Mesendoderm (in vitro differentiated cells): Measurements from ENCODE around the gene SLC16A3.

Source experiments
- DNase-seq: peaks from one replicate; pipeline ENCODE4 v3.0.0; 2013
- H2AK5ac ChIP-seq: 2 replicates; pipeline ENCODE4 v1.6.1; 2013; ENCODE audit warnings: low read length, inconsistent platforms
- H2BK120ac ChIP-seq: 2 replicates; pipeline ENCODE4 v1.6.1; 2013; ENCODE audit warnings: low read depth, mild to moderate bottlenecking, low read length, moderate library complexity, mixed read lengths
- H2BK15ac ChIP-seq: replicated peaks from 2 replicates; pipeline ENCODE4 v1.6.1; 2013; ENCODE audit warnings: low read depth, mild to moderate bottlenecking, moderate library complexity
- H2BK5ac ChIP-seq: 2 replicates; pipeline ENCODE4 v1.6.1; 2013; ENCODE audit warnings: low read length, inconsistent platforms
- H3K18ac ChIP-seq: 2 replicates; pipeline ENCODE4 v1.6.1; 2013; ENCODE audit warnings: mild to moderate bottlenecking, low read length, mixed read lengths
- H3K23ac ChIP-seq: one replicate; pipeline ENCODE4 v1.6.1; 2013; ENCODE audit warnings: low read length
- H3K27ac ChIP-seq: 2 replicates; pipeline ENCODE4 v1.5.1; 2013; ENCODE audit warnings: low read depth, mild to moderate bottlenecking, inconsistent platforms, low read length, moderate library complexity
- H3K27me3 ChIP-seq: 2 replicates; pipeline ENCODE4 v1.6.1; 2013; ENCODE audit warnings: low read length, control low read depth, mild to moderate bottlenecking, inconsistent platforms; ENCODE audit not compliant: insufficient read depth, poor library complexity
- H3K36me3 ChIP-seq: 2 replicates; pipeline ENCODE4 v1.6.1; 2013; ENCODE audit warnings: low read length, inconsistent platforms; ENCODE audit not compliant: control insufficient read depth, insufficient read depth
- H3K4ac ChIP-seq: one replicate; pipeline ENCODE4 v1.6.1; 2013; ENCODE audit warnings: low read depth, mild to moderate bottlenecking, low read length, moderate library complexity
- H3K4me1 ChIP-seq: 2 replicates; pipeline ENCODE4 v1.6.1; 2013; ENCODE audit warnings: low read depth, low read length, inconsistent platforms; ENCODE audit not compliant: control insufficient read depth
- H3K4me2 ChIP-seq: 2 replicates; pipeline ENCODE4 v1.6.1; 2013; ENCODE audit warnings: low read length
- H3K4me3 ChIP-seq: 2 replicates; pipeline ENCODE4 v1.5.1; 2013; ENCODE audit warnings: mild to moderate bottlenecking, low read length
- H3K56ac ChIP-seq: one replicate; pipeline ENCODE4 v1.6.1; 2013; ENCODE audit warnings: low read length
- H3K79me1 ChIP-seq: 2 replicates; pipeline ENCODE4 v1.6.1; 2013; ENCODE audit warnings: low read length, inconsistent platforms
- H3K79me2 ChIP-seq: 2 replicates; pipeline ENCODE4 v1.6.1; 2013; ENCODE audit warnings: mild to moderate bottlenecking, low read length; ENCODE audit not compliant: control insufficient read depth, insufficient read depth
- H3K9ac ChIP-seq: 2 replicates; pipeline ENCODE4 v1.6.1; 2013; ENCODE audit warnings: low read length, inconsistent platforms
- H4K5ac ChIP-seq: one replicate; pipeline ENCODE4 v1.6.1; 2013; ENCODE audit warnings: low read length
- H4K8ac ChIP-seq: one replicate; pipeline ENCODE4 v1.6.1; 2013; ENCODE audit warnings: low read depth, mild to moderate bottlenecking, control low read depth, low read length, moderate library complexity
- WGBS: extraction: QIAGEN DNeasy Blood & Tissue Kit; methylation state at CpG from one replicate; pipeline ENCODE4 v1.1.7; 2013; ENCODE audit warnings: low lambda C conversion rate, missing lambda C conversion rate; ENCODE audit not compliant: insufficient coverage; ENCODE audit errors: extremely low coverage; 5-methylcytosine and 5-hydroxymethylcytosine counted together

SLC16A3 gene

GRCh38 chr17:82246040-82246364, 17.2 kb downstream of the SLC16A3 start:
- H3K23ac ChIP-seq: no peak overlapping the region
- H4K5ac ChIP-seq: no peak overlapping the region
- H3K4ac ChIP-seq: no peak overlapping the region
- H3K18ac ChIP-seq: no peak overlapping the region
- H2BK120ac ChIP-seq: no peak overlapping the region
- H3K56ac ChIP-seq: no peak overlapping the region
- peaks cover 15% of the 10 kb centered on the region for H3K79me1 ChIP-seq
- H3K36me3 ChIP-seq: peaks cover 33% of the 10 kb centered on the region
- no peak for DNase-seq
- H3K79me2 ChIP-seq: peaks cover 8% of the 10 kb centered on the region
- no CpG with 5 or more reads among the region's 5 CpGs for WGBS
- H2BK5ac ChIP-seq: no peak overlapping the region
- H4K8ac ChIP-seq: no peak overlapping the region
- no peak overlapping the region for H2BK15ac ChIP-seq
- H2AK5ac ChIP-seq: no peak overlapping the region
- no peak overlapping the region for H3K4me2 ChIP-seq
- H3K27me3 ChIP-seq: no peaks in the 10 kb centered on the region
- no peak overlapping the region for H3K9ac ChIP-seq
- no peaks in the 10 kb centered on the region for H3K4me1 ChIP-seq
- no peak overlapping the region for H3K4me3 ChIP-seq
- H3K27ac ChIP-seq: no peak overlapping the region

- Histone ChIP-seq H4K5ac (no peak overlapping the region), H2BK15ac (no peak overlapping the region), H3K23ac (no peak overlapping the region), H3K4ac (no peak overlapping the region), H3K4me1 (no peaks in the 10 kb centered on the region), H3K36me3 (peaks cover 37% of the 10 kb centered on the region), H3K27me3 (no peaks in the 10 kb centered on the region), H2BK5ac (no peak overlapping the region), H2AK5ac (no peak overlapping the region), H4K8ac (no peak overlapping the region), H3K79me1 (peaks cover 19% of the 10 kb centered on the region), H3K4me2 (no peak overlapping the region), H3K4me3 (no peak overlapping the region), H3K27ac (no peak overlapping the region), H3K18ac (no peak overlapping the region), H3K9ac (no peak overlapping the region), H3K56ac (no peak overlapping the region), H3K79me2 (peaks cover 10% of the 10 kb centered on the region), H2BK120ac (no peak overlapping the region)
- DNase-seq: no peak
- no CpG with 5 or more reads among the region's 27 CpGs for WGBS
Observed at GRCh38 chr17:82246365-82247181, 17.7 kb downstream of the SLC16A3 start.

- H3K56ac ChIP-seq: no peak overlapping the region
- no peak overlapping the region for H4K8ac ChIP-seq
- no peak overlapping the region for H3K23ac ChIP-seq
- no peak for DNase-seq
- no peaks in the 10 kb centered on the region for H3K4me1 ChIP-seq
- H3K4me3 ChIP-seq: no peak overlapping the region
- no peak overlapping the region for H2BK5ac ChIP-seq
- peaks cover 10% of the 10 kb centered on the region for H3K79me2 ChIP-seq
- no peak overlapping the region for H2BK15ac ChIP-seq
- H4K5ac ChIP-seq: no peak overlapping the region
- H3K18ac ChIP-seq: no peak overlapping the region
- peaks cover 23% of the 10 kb centered on the region for H3K79me1 ChIP-seq
- no peaks in the 10 kb centered on the region for H3K27me3 ChIP-seq
- H3K9ac ChIP-seq: no peak overlapping the region
- peaks cover 41% of the 10 kb centered on the region for H3K36me3 ChIP-seq
- no peak overlapping the region for H3K4me2 ChIP-seq
- no peak overlapping the region for H2BK120ac ChIP-seq
- H2AK5ac ChIP-seq: no peak overlapping the region
- H3K4ac ChIP-seq: no peak overlapping the region
- no CpG with 5 or more reads among the region's 22 CpGs for WGBS
- H3K27ac ChIP-seq: no peak overlapping the region
Observed at GRCh38 chr17:82247182-82247823, 18.5 kb downstream of the SLC16A3 start.

- H3K23ac ChIP-seq: no peak overlapping the region
- H4K5ac ChIP-seq: no peak overlapping the region
- H3K79me1 ChIP-seq: peaks cover 28% of the 10 kb centered on the region
- no peak overlapping the region for H3K18ac ChIP-seq
- DNase-seq: no peak
- no peak overlapping the region for H3K4ac ChIP-seq
- H3K36me3 ChIP-seq: peaks cover 45% of the 10 kb centered on the region
- H3K4me3 ChIP-seq: no peak overlapping the region
- peaks cover 12% of the 10 kb centered on the region for H3K79me2 ChIP-seq
- no peak overlapping the region for H3K9ac ChIP-seq
- no peak overlapping the region for H2BK15ac ChIP-seq
- no peak overlapping the region for H2BK5ac ChIP-seq
- H2BK120ac ChIP-seq: no peak overlapping the region
- H3K27me3 ChIP-seq: no peaks in the 10 kb centered on the region
- H3K4me2 ChIP-seq: no peak overlapping the region
- H2AK5ac ChIP-seq: no peak overlapping the region
- H3K27ac ChIP-seq: no peak overlapping the region
- no peaks in the 10 kb centered on the region for H3K4me1 ChIP-seq
- no CpG with 5 or more reads among the region's 28 CpGs for WGBS
- no peak overlapping the region for H4K8ac ChIP-seq
- H3K56ac ChIP-seq: no peak overlapping the region
Observed at GRCh38 chr17:82247856-82248671, 19.2 kb downstream of the SLC16A3 start.

- no CpG with 5 or more reads among the region's 54 CpGs for WGBS
- H4K8ac ChIP-seq: no peak overlapping the region
- no peak overlapping the region for H3K23ac ChIP-seq
- no peak overlapping the region for H4K5ac ChIP-seq
- H2AK5ac ChIP-seq: no peak overlapping the region
- H3K79me2 ChIP-seq: peaks cover 6% of the 10 kb centered on the region
- H3K18ac ChIP-seq: no peak overlapping the region
- no peaks in the 10 kb centered on the region for H3K4me1 ChIP-seq
- no peak for DNase-seq
- H3K4me3 ChIP-seq: no peak overlapping the region
- H3K56ac ChIP-seq: no peak overlapping the region
- no peak overlapping the region for H3K4me2 ChIP-seq
- no peak overlapping the region for H3K4ac ChIP-seq
- no peak overlapping the region for H2BK120ac ChIP-seq
- H3K36me3 ChIP-seq: peaks cover 40% of the 10 kb centered on the region
- no peak overlapping the region for H2BK5ac ChIP-seq
- no peak overlapping the region for H3K9ac ChIP-seq
- H3K27ac ChIP-seq: no peak overlapping the region
- H2BK15ac ChIP-seq: no peak overlapping the region
- peaks cover 23% of the 10 kb centered on the region for H3K79me1 ChIP-seq
- no peaks in the 10 kb centered on the region for H3K27me3 ChIP-seq
Observed at GRCh38 chr17:82248815-82249674, 20.2 kb downstream of the SLC16A3 start.
